Measurements from ENCODE around the gene SERPINB6.

DNA sequence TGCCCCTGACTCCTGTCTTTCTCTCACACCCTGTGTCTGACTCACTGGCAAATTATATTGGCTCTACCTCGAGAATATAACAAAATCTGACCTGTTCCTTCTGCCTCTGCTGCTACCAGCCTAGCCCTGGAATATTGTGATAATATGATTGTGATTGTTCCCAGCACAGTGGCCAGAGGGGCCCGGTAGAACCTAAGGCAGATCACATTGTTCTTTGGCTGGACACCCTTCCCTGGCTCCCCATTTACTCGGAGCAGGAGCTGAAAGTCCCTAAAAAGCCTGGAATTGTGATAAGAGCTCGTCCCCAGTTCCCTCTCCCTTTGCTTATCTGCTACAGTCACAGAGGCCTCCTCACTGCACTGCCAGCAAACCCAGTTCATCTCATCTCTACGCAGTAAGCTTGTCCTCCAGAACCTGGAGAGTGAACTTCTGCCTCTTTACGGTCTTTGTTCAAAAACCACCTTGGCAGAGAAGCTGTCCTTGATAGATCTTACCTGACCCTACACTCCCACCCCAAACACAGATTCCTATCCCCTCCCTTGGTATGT lies 21.8 kb downstream of the SERPINB6 start:
- TF ChIP-seq CTCF (IDR thresholded peaks at IDR 0.05) (no peak), POLR2A (IDR thresholded peaks at IDR 0.05) (no peak)
